MM.1S (cell line): Measurements from ENCODE around the gene SH3RF3.

ENCODE experiments used
- DNase-seq: peaks from one replicate; pipeline ENCODE4 v3.0.0-alpha.2; 2015
- H2AFZ ChIP-seq: fragments of 300-600 bp; sonication (generic); 2 replicates; pipeline ENCODE4 v1.6.0; 2016; ENCODE audit warnings: antibody characterized with exemption, low read length
- H3F3A ChIP-seq: fragments of 300-600 bp; sonication (generic); 2 replicates; pipeline ENCODE4 v1.6.1; 2016; ENCODE audit warnings: mild to moderate bottlenecking, antibody characterized with exemption, low read length, moderate library complexity, mixed read lengths; ENCODE audit not compliant: insufficient read depth
- H3K27ac ChIP-seq: fragments of 300-600 bp; sonication (generic); 2 replicates; pipeline ENCODE4 v1.5.1; 2016; ENCODE audit warnings: mild to moderate bottlenecking, low read length
- H3K27me3 ChIP-seq: fragments of 300-600 bp; sonication (generic); replicated peaks from 2 replicates; pipeline ENCODE4 v1.6.0; 2016; ENCODE audit warnings: low read length; ENCODE audit not compliant: insufficient read depth
- H3K36me3 ChIP-seq: fragments of 300-600 bp; sonication (generic); replicated peaks from 2 replicates; pipeline ENCODE4 v1.6.1; 2016; ENCODE audit warnings: mild to moderate bottlenecking, low read length, mixed read lengths; ENCODE audit not compliant: insufficient read depth
- H3K4me1 ChIP-seq: fragments of 300-600 bp; sonication (generic); 2 replicates; pipeline ENCODE4 v1.6.1; 2016; ENCODE audit warnings: low read length, mixed read lengths
- H3K4me2 ChIP-seq: fragments of 300-600 bp; sonication (generic); 2 replicates; pipeline ENCODE4 v1.6.0; 2016; ENCODE audit warnings: low read depth, low read length
- H3K4me3 ChIP-seq: fragments of 300-600 bp; sonication (generic); 2 replicates; pipeline ENCODE4 v1.5.1; 2016; ENCODE audit warnings: low read length, mixed read lengths
- H3K79me2 ChIP-seq: fragments of 300-600 bp; sonication (generic); 2 replicates; pipeline ENCODE4 v1.6.1; 2016; ENCODE audit warnings: mixed run types, low read length, mixed read lengths
- H3K9ac ChIP-seq: fragments of 300-600 bp; sonication (generic); 2 replicates; pipeline ENCODE4 v1.6.1; 2016; ENCODE audit warnings: low read length, mixed read lengths
- H3K9me2 ChIP-seq: fragments of 300-600 bp; sonication (generic); replicated peaks from 2 replicates; pipeline ENCODE4 v1.6.1; 2016; ENCODE audit warnings: mild to moderate bottlenecking, low read length, mixed read lengths; ENCODE audit not compliant: insufficient read depth
- H3K9me3 ChIP-seq: fragments of 300-600 bp; sonication (generic); replicated peaks from 2 replicates; pipeline ENCODE4 v1.6.1; 2016; ENCODE audit warnings: mild to moderate bottlenecking, low read length, mixed read lengths; ENCODE audit not compliant: insufficient read depth
- H4K20me1 ChIP-seq: fragments of 300-600 bp; sonication (generic); 2 replicates; pipeline ENCODE4 v1.6.1; 2016; ENCODE audit warnings: mild to moderate bottlenecking, low read length, moderate library complexity, mixed read lengths; ENCODE audit not compliant: insufficient read depth
- CTCF ChIP-seq: fragments of 300-600 bp; sonication (generic); IDR thresholded peaks from 2 replicates; pipeline ENCODE4 v1.5.1; 2016; ENCODE audit warnings: antibody characterized with exemption, low read length, mixed read lengths
- EZH2 ChIP-seq: fragments of 300-600 bp; sonication (generic); optimal IDR thresholded peaks from 2 replicates; pipeline ENCODE3; 2017; ENCODE audit warnings: low read depth, mild to moderate bottlenecking, antibody characterized with exemption, low read length, mixed read lengths
- EZH2phosphoT487 ChIP-seq: fragments of 300-600 bp; sonication (generic); IDR thresholded peaks from 2 replicates; pipeline ENCODE4 v1.6.1; 2018; ENCODE audit warnings: antibody characterized with exemption, low read length

SH3RF3 gene

GRCh38 chr2:109460553-109461324 is 331.7 kb downstream of the SH3RF3 start:
- H4K20me1 ChIP-seq = no peaks in the 10 kb centered on the region
- H3K4me1 ChIP-seq = no peaks in the 10 kb centered on the region
- H3K4me3 ChIP-seq = no peak overlapping the region
- H3F3A ChIP-seq = no peaks in the 10 kb centered on the region
- no peaks in the 10 kb centered on the region for H3K27me3 ChIP-seq
- DNase-seq = no peak
- no peak overlapping the region for H3K4me2 ChIP-seq
- no peaks in the 10 kb centered on the region for H3K79me2 ChIP-seq
- H3K36me3 ChIP-seq = no peaks in the 10 kb centered on the region
- TF ChIP-seq EZH2phosphoT487 (no peak), EZH2 (no peak), CTCF (no peak)
- no peak overlapping the region for H3K9ac ChIP-seq
- no peaks in the 10 kb centered on the region for H3K9me3 ChIP-seq
- no peak overlapping the region for H2AFZ ChIP-seq
- no peaks in the 10 kb centered on the region for H3K9me2 ChIP-seq
- no peak overlapping the region for H3K27ac ChIP-seq

- Histone ChIP-seq H3F3A (no peaks in the 10 kb centered on the region), H3K9me3 (no peaks in the 10 kb centered on the region), H3K4me3 (no peak overlapping the region), H3K36me3 (no peaks in the 10 kb centered on the region), H2AFZ (no peak overlapping the region), H3K4me2 (no peak overlapping the region), H3K79me2 (no peaks in the 10 kb centered on the region), H3K4me1 (no peaks in the 10 kb centered on the region), H3K27ac (no peak overlapping the region), H4K20me1 (no peaks in the 10 kb centered on the region), H3K9ac (no peak overlapping the region), H3K9me2 (no peaks in the 10 kb centered on the region), H3K27me3 (no peaks in the 10 kb centered on the region)
- no peak for TF ChIP-seq EZH2
- TF ChIP-seq EZH2phosphoT487 = no peak
- no peak for TF ChIP-seq CTCF
- no peak for DNase-seq
These were observed 334.2 kb downstream of the SH3RF3 start for GRCh38 chr2:109463236-109463635.

GRCh38 chr2:109463891-109464290 is 334.9 kb downstream of the SH3RF3 start:
- Histone ChIP-seq H3K4me2 (no peak overlapping the region), H2AFZ (no peak overlapping the region), H3F3A (no peaks in the 10 kb centered on the region), H3K9me3 (no peaks in the 10 kb centered on the region), H3K4me1 (0 out of 2 replicates have a peak, but pooled peaks cover 2% of the 10 kb centered on the region), H3K27me3 (no peaks in the 10 kb centered on the region), H3K9me2 (no peaks in the 10 kb centered on the region), H3K79me2 (no peaks in the 10 kb centered on the region), H3K9ac (no peak overlapping the region), H3K27ac (no peak overlapping the region), H3K4me3 (no peak overlapping the region), H3K36me3 (no peaks in the 10 kb centered on the region), H4K20me1 (no peaks in the 10 kb centered on the region)
- TF ChIP-seq CTCF (no peak), EZH2phosphoT487 (no peak), EZH2 (no peak)
- DNase-seq = no peak
